Endothelial cell of umbilical vein (primary cell): ENCODE results near the gene HIP1. TPM values are rescaled to one million over a fixed set of nuclear protein-coding genes. Genes with fewer than 3 reads are reported as not detected.

ENCODE experiments used
- BruUV-seq: library from RNA; stranded (reverse); fragments of 400-500 nt; replicated peaks from 2 replicates; lab custom pipeline; 2021; lab: Mats Ljungman, UMichigan
- CTCF ChIA-PET: fragments of 300-600, 350-600 bp; sonication (Branson Sonifier 250); formaldehyde crosslinking; loops from one replicate; lab custom pipeline; 2021; ENCODE audit warnings: antibody characterized with exemption, inconsistent platforms; lab: Charles Lee
- POLR2A ChIA-PET: fragments of 300-600, 350-600 bp; sonication (Branson Sonifier 250); formaldehyde crosslinking; loops from one replicate; lab custom pipeline; 2021; ENCODE audit warnings: antibody characterized with exemption, inconsistent platforms; lab: Charles Lee
- DNase-seq: peaks from one replicate; pipeline ENCODE4 v3.0.0-alpha.2; 2011; ENCODE audit warnings: low read depth, low spot score
- FAIRE-seq: peaks from 2 replicates; lab custom pipeline; 2011; peaks lifted over from hg19 to GRCh38; lab: Jason Lieb, UNC
- H2AFZ ChIP-seq: 2 replicates; pipeline ENCODE4 v1.6.0; 2012; ENCODE audit warnings: low read depth, low read length, control low read depth, inconsistent platforms
- H3K27ac ChIP-seq: 2 replicates; pipeline ENCODE4 v1.5.1; 2011; ENCODE audit warnings: low read depth, mild to moderate bottlenecking, control low read depth, low read length, moderate library complexity; ENCODE audit not compliant: insufficient read depth
- H3K27me3 ChIP-seq, 2 experiments: 2 replicates each; pipeline versions ENCODE4 v1.6.0 to v1.6.1; 2011; ENCODE audit warnings: low read length in 2 of 2, mixed read lengths in 1 of 2; ENCODE audit not compliant: control insufficient read depth in 2 of 2, insufficient read depth in 2 of 2
- H3K36me3 ChIP-seq, 2 experiments: 2 replicates in 1 of 2; 3 replicates in 1 of 2; pipeline ENCODE4 v1.5.1; 2011; ENCODE audit warnings: low read length in 2 of 2, mild to moderate bottlenecking in 1 of 2, moderate library complexity in 1 of 2; ENCODE audit not compliant: control insufficient read depth in 2 of 2, insufficient read depth in 2 of 2; ENCODE audit errors: extremely low read depth in 1 of 2
- H3K4me1 ChIP-seq: 3 replicates; pipeline ENCODE4 v1.5.1; 2011; ENCODE audit warnings: mild to moderate bottlenecking, low read length; ENCODE audit not compliant: control insufficient read depth, insufficient read depth; ENCODE audit errors: extremely low read depth
- H3K4me2 ChIP-seq: 2 replicates; pipeline ENCODE4 v1.6.1; 2011; ENCODE audit warnings: low read length, control low read depth, mixed read lengths; ENCODE audit not compliant: insufficient read depth
- H3K4me3 ChIP-seq, 3 experiments: fragments of 200-600 bp in 1 of 3; sonication (generic), shearing (Covaris generic) in 1 of 3; replicated peaks in 1 of 3; 2 replicates each; pipeline ENCODE4 v1.5.1; 2011 to 2016; ENCODE audit warnings: control low read depth in 3 of 3, low read length in 3 of 3, mild to moderate bottlenecking in 2 of 3, inconsistent platforms in 1 of 3, low read depth in 1 of 3, moderate library complexity in 1 of 3; ENCODE audit not compliant: insufficient read depth in 1 of 3
- H3K79me2 ChIP-seq: 2 replicates; pipeline ENCODE4 v1.6.0; 2012; ENCODE audit warnings: low read length, inconsistent platforms; ENCODE audit not compliant: control insufficient read depth, insufficient read depth
- H3K9ac ChIP-seq: replicated peaks from 2 replicates; pipeline ENCODE3; 2011; ENCODE audit warnings: low read length, control low read depth; ENCODE audit not compliant: insufficient read depth; ENCODE audit errors: extremely low read depth
- H3K9me1 ChIP-seq: replicated peaks from 3 replicates; pipeline ENCODE4 v1.6.0; 2011; ENCODE audit warnings: mild to moderate bottlenecking, low read length; ENCODE audit not compliant: control insufficient read depth, insufficient read depth; ENCODE audit errors: extremely low read depth
- H3K9me3 ChIP-seq: replicated peaks from 2 replicates; pipeline ENCODE4 v1.5.1; 2012; ENCODE audit warnings: low read length, inconsistent platforms; ENCODE audit not compliant: control insufficient read depth, insufficient read depth
- H4K20me1 ChIP-seq: replicated peaks from 2 replicates; pipeline ENCODE3; 2011; ENCODE audit warnings: mild to moderate bottlenecking, low read length; ENCODE audit not compliant: control insufficient read depth, insufficient read depth; ENCODE audit errors: extremely low read depth
- CTCF ChIP-seq, 2 donors: IDR thresholded peaks; 1 replicate in 1 of 2; 2 replicates in 1 of 2; pipeline ENCODE4 v1.5.1; 2011; ENCODE audit warnings: low read length in 2 of 2, mild to moderate bottlenecking in 2 of 2, moderate library complexity in 2 of 2, control low read depth in 1 of 2, inconsistent platforms in 1 of 2, low read depth in 1 of 2; ENCODE audit not compliant: insufficient read depth in 1 of 2; ENCODE audit errors: extremely low read depth in 1 of 2
- EZH2 ChIP-seq: IDR thresholded peaks from 2 replicates; pipeline ENCODE4 v1.6.1; 2012; ENCODE audit warnings: borderline replicate concordance, low read depth, mild to moderate bottlenecking, moderate library complexity, low read length, inconsistent platforms; ENCODE audit not compliant: severe bottlenecking
- FOS ChIP-seq: IDR thresholded peaks from 2 replicates; pipeline ENCODE4 v1.6.1; 2011; ENCODE audit warnings: mild to moderate bottlenecking, low read length, moderate library complexity, borderline replicate concordance; ENCODE audit not compliant: insufficient read depth
- GATA2 ChIP-seq: IDR thresholded peaks from 2 replicates; pipeline ENCODE4 v1.7.0; 2011; ENCODE audit warnings: low read depth, mild to moderate bottlenecking, moderate library complexity, mixed read lengths, low read length; ENCODE audit not compliant: insufficient read length, insufficient read depth
- JUN ChIP-seq: IDR thresholded peaks from 2 replicates; pipeline ENCODE4 v1.6.1; 2011; ENCODE audit warnings: borderline replicate concordance, low read depth; ENCODE audit not compliant: insufficient read length, insufficient read depth
- MAX ChIP-seq: IDR thresholded peaks from 2 replicates; pipeline ENCODE4 v1.6.1; 2011; ENCODE audit not compliant: insufficient read depth, insufficient read length
- MYC ChIP-seq: IDR thresholded peaks from one replicate; pipeline ENCODE4 v1.6.1; 2011; ENCODE audit warnings: mild to moderate bottlenecking, low read depth, low read length
- POLR2A ChIP-seq: IDR thresholded peaks from 2 replicates; pipeline ENCODE4 v1.6.1; 2012; ENCODE audit warnings: low read depth, mild to moderate bottlenecking, control low read depth, low read length
- POLR2AphosphoS5 ChIP-seq: IDR thresholded peaks from 2 replicates; pipeline ENCODE4 v1.6.1; 2012; ENCODE audit warnings: low read depth, mild to moderate bottlenecking, control low read depth, low read length, moderate library complexity; ENCODE audit not compliant: insufficient read depth
- dilution Hi-C: fragments of 300-500 bp; cut with MboI; formaldehyde crosslinking; loops from one replicate; pipeline ENCODE4 v1.15.0; 2019; ENCODE audit warnings: low sequenced_read_pairs; ENCODE audit not compliant: extremely low pct_ligation_motif_present
- intact Hi-C: fragments of 100-400 bp; cut with micrococcal nuclease; formaldehyde crosslinking; loops from one replicate; pipeline ENCODE4 v1.10.0; 2022
- polyA plus RNA-seq, 4 experiments: library from polyadenylated mRNA; depleted of rRNA in 3 of 4; stranded (reverse) in 3 of 4; unstranded in 1 of 4; fragments of >200 nt; gene quantifications; 2 replicates each; pipeline versions ENCODE4 v1.2.1 to v1.2.3, GENCODE V29; 2011 to 2012; ENCODE audit warnings: missing spikeins in 1 of 4
- total RNA-seq: library from RNA; stranded (reverse); gene quantifications from 2 replicates; pipeline ENCODE4 v1.2.3, GENCODE V29; 2021

HIP1 gene
- total and polyA plus RNA-seq, 2 donors (not counting 3 experiments of a cell fraction or from before 2014, with no cell fraction given), result 23.7 to 47.6 TPM

- H3K4me3 ChIP-seq, result no peak overlapping the region
- FAIRE-seq (no peak), DNase-seq (peak; percentile 59)
- H3K9ac ChIP-seq, result no peak overlapping the region
- TF ChIP-seq JUN (no peak), CTCF (IDR thresholded peaks at IDR 0.05; ENCODE audit: extremely low read depth in 1 of 2, insufficient read depth in 1 of 2, low read depth in 1 of 2, low read length in 2 of 2) (no peak), POLR2AphosphoS5 (no peak), MAX (no peak), FOS (no peak), GATA2 (no peak), MYC (no peak), POLR2A (no peak), EZH2 (no peak)
- H3K27me3 ChIP-seq, result no peaks in the 10 kb centered on the region
- no peaks in the 10 kb centered on the region for H3K79me2 ChIP-seq
- H3K9me3 ChIP-seq, result no peaks in the 10 kb centered on the region
- no peak overlapping the region for H3K4me2 ChIP-seq
- no peaks in the 10 kb centered on the region for H3K4me1 ChIP-seq
- ChIA-PET CTCF (interaction anchor here (1.5 kb wide), 1 partner anchor 12 kb away, joined by 4 read pairs; no protein-coding TSS in a partner anchor), POLR2A (no interaction called here)
- BruUV-seq, result no TSS peak
- no peaks in the 10 kb centered on the region for H4K20me1 ChIP-seq
- no peaks in the 10 kb centered on the region for H3K9me1 ChIP-seq
- dilution Hi-C loops (no loop called here), intact Hi-C loops (no loop called here)
- H3K27ac ChIP-seq, result no peak overlapping the region
- H2AFZ ChIP-seq, result no peak overlapping the region
- H3K36me3 ChIP-seq, result no peaks in the 10 kb centered on the region
These were observed 26.9 kb downstream of the HIP1 start for GRCh38 chr7:75711656-75712514.
